Neural progenitor cell (in vitro differentiated cells): ENCODE data around the gene MCTP2.

Source experiments
- EZH2 ChIP-seq: fragments of 200-600 bp; sonication (generic); IDR thresholded peaks from 2 replicates; pipeline ENCODE4 v1.6.1; 2017; ENCODE audit warnings: antibody characterized with exemption, mild to moderate bottlenecking, moderate library complexity
- EZH2phosphoT487 ChIP-seq: fragments of 200-600 bp; sonication (generic); IDR thresholded peaks from 2 replicates; pipeline ENCODE4 v1.6.1; 2017; ENCODE audit warnings: antibody characterized with exemption
- TF ChIP-seq, protein P1 (sequence below): fragments of 200-600 bp; sonication (generic); IDR thresholded peaks from 2 replicates; pipeline ENCODE4 v1.5.1; 2017; ENCODE audit warnings: antibody characterized with exemption, mild to moderate bottlenecking

DNA sequence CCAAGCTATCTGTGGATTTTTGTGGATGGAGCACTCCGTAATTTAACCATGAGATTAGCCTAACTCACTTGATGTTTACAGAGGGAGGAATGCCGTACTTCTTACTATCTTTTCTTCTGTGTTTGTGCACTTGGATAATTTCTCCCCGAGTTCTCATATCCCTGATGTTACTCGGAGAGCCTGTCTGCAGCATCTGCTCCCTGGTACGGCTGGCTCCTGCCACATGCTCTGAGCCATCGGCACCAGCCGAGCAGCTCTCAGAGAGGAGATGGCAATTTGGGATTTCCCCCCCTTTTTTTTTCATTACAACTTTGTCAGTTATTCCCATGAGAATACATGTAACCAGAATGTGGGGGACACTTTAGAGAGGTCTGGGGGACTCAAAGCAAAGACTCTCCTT lies 155.0 kb downstream of the MCTP2 start:
- TF ChIP-seq, protein P1, sequence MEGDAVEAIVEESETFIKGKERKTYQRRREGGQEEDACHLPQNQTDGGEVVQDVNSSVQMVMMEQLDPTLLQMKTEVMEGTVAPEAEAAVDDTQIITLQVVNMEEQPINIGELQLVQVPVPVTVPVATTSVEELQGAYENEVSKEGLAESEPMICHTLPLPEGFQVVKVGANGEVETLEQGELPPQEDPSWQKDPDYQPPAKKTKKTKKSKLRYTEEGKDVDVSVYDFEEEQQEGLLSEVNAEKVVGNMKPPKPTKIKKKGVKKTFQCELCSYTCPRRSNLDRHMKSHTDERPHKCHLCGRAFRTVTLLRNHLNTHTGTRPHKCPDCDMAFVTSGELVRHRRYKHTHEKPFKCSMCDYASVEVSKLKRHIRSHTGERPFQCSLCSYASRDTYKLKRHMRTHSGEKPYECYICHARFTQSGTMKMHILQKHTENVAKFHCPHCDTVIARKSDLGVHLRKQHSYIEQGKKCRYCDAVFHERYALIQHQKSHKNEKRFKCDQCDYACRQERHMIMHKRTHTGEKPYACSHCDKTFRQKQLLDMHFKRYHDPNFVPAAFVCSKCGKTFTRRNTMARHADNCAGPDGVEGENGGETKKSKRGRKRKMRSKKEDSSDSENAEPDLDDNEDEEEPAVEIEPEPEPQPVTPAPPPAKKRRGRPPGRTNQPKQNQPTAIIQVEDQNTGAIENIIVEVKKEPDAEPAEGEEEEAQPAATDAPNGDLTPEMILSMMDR: no peak
- TF ChIP-seq EZH2 (no peak), EZH2phosphoT487 (no peak)
